Mesothelial cell of epicardium (in vitro differentiated cells): ENCODE results near the gene UBE2E2. TPM values are rescaled to one million over a fixed set of nuclear protein-coding genes. Genes with fewer than 3 reads are reported as not detected.

ENCODE experiments used
- DNase-seq, 2 experiments: peaks; one replicate each; pipeline ENCODE4 v3.0.0; 2021; ENCODE audit warnings: low spot score in 2 of 2; ENCODE audit not compliant: unreplicated experiment in 2 of 2
- H3K27ac Mint-ChIP-seq: 2 replicates; pipeline ENCODE4 v1.8.0; 2021; ENCODE audit warnings: mixed read lengths
- H3K27me3 Mint-ChIP-seq: 2 replicates; pipeline ENCODE4 v1.8.0; 2021; ENCODE audit warnings: low read depth, mixed read lengths
- H3K36me3 Mint-ChIP-seq: 2 replicates; pipeline ENCODE4 v1.8.0; 2021; ENCODE audit warnings: mixed read lengths
- H3K4me1 Mint-ChIP-seq: 2 replicates; pipeline ENCODE4 v1.8.0; 2021; ENCODE audit warnings: mixed read lengths
- H3K4me3 Mint-ChIP-seq: 2 replicates; pipeline ENCODE4 v1.8.0; 2021; ENCODE audit warnings: mild to moderate bottlenecking, moderate library complexity, mixed read lengths
- H3K9me3 Mint-ChIP-seq: 2 replicates; pipeline ENCODE4 v1.8.0; 2021; ENCODE audit warnings: mixed read lengths
- CTCF ChIP-seq: fragments of 200-600 bp; sonication (generic); IDR thresholded peaks from one replicate; pipeline ENCODE4 v1.5.0; 2021; ENCODE audit warnings: antibody characterized with exemption; ENCODE audit not compliant: unreplicated experiment
- total RNA-seq: library from RNA; stranded (reverse); gene quantifications from 3 replicates; pipeline ENCODE4 v1.2.1, GENCODE V29; 2021

UBE2E2 gene
- total RNA-seq, 1 donor from 2014 or later = 42.3 TPM

- DNase-seq = no peak
- Mint-ChIP-seq H3K27ac (no peak overlapping the region), H3K9me3 (no peaks in the 10 kb centered on the region), H3K4me1 (peaks cover 2% of the 10 kb centered on the region), H3K4me3 (no peak overlapping the region), H3K27me3 (no peaks in the 10 kb centered on the region), H3K36me3 (no peaks in the 10 kb centered on the region)
- no peak for TF ChIP-seq CTCF
These were observed 36.3 kb downstream of the UBE2E2 start for GRCh38 chr3:23239211-23240068.

GRCh38 chr3:23240171-23240785 is 37.2 kb downstream of the UBE2E2 start:
- no peaks in the 10 kb centered on the region for H3K27me3 Mint-ChIP-seq
- TF ChIP-seq CTCF = no peak
- no peaks in the 10 kb centered on the region for H3K36me3 Mint-ChIP-seq
- no peak for DNase-seq
- no peaks in the 10 kb centered on the region for H3K9me3 Mint-ChIP-seq
- no peak overlapping the region for H3K4me3 Mint-ChIP-seq
- no peak overlapping the region for H3K27ac Mint-ChIP-seq
- peaks cover 2% of the 10 kb centered on the region for H3K4me1 Mint-ChIP-seq

GRCh38 chr3:23241256-23241655 is 38.1 kb downstream of the UBE2E2 start:
- no peaks in the 10 kb centered on the region for H3K36me3 Mint-ChIP-seq
- DNase-seq = no peak
- H3K27me3 Mint-ChIP-seq = no peaks in the 10 kb centered on the region
- no peak overlapping the region for H3K27ac Mint-ChIP-seq
- H3K9me3 Mint-ChIP-seq = no peaks in the 10 kb centered on the region
- peaks cover 2% of the 10 kb centered on the region for H3K4me1 Mint-ChIP-seq
- TF ChIP-seq CTCF = no peak
- no peak overlapping the region for H3K4me3 Mint-ChIP-seq

GRCh38 chr3:23242106-23242505 is 39.0 kb downstream of the UBE2E2 start:
- Mint-ChIP-seq H3K4me1 (peaks cover 2% of the 10 kb centered on the region), H3K4me3 (no peak overlapping the region), H3K27ac (no peak overlapping the region), H3K9me3 (no peaks in the 10 kb centered on the region), H3K36me3 (no peaks in the 10 kb centered on the region), H3K27me3 (no peaks in the 10 kb centered on the region)
- TF ChIP-seq CTCF = no peak
- no peak for DNase-seq

GRCh38 chr3:23244324-23245041 is 41.4 kb downstream of the UBE2E2 start:
- H3K4me3 Mint-ChIP-seq = no peak overlapping the region
- peaks cover 2% of the 10 kb centered on the region for H3K4me1 Mint-ChIP-seq
- H3K27ac Mint-ChIP-seq = no peak overlapping the region
- no peaks in the 10 kb centered on the region for H3K9me3 Mint-ChIP-seq
- no peaks in the 10 kb centered on the region for H3K27me3 Mint-ChIP-seq
- no peaks in the 10 kb centered on the region for H3K36me3 Mint-ChIP-seq
- TF ChIP-seq CTCF = no peak
- DNase-seq = no peak
